HG03521 (cell line): Measurements from ENCODE around the gene PRND.
"Not testable (repeated sequence)": the region's sequence is repeated elsewhere in the genome, so short reads cannot be mapped to it uniquely, and the experiment has no call there.

Source experiments
- ATAC-seq: cut with Tn5 transposase; IDR thresholded peaks from one replicate; pipeline ENCODE4 v1.9.1; 2021; ENCODE audit warnings: mild to moderate bottlenecking, moderate library complexity; ENCODE audit not compliant: unreplicated experiment

Gene PRND

GRCh38 chr20:4721719-4722118 lies at the start of gene PRND:
Gene PRND (plus strand): TSS chr20:4721909. CDS start chr20:4724552, 2,643 bp downstream.
- ATAC-seq, result no peak

- no peak for ATAC-seq
These were observed 48.8 kb upstream of the PRND start for GRCh38 chr20:4672948-4673347.

GRCh38 chr20:4673371-4674001 lies 48.2 kb upstream of the PRND start:
- no peak for ATAC-seq

- ATAC-seq, result no peak
These were observed 47.0 kb upstream of the PRND start for GRCh38 chr20:4674672-4675071.

- ATAC-seq, result no peak
These were observed 43.9 kb upstream of the PRND start for GRCh38 chr20:4677846-4678245.

- ATAC-seq, result no peak
These were observed 40.3 kb upstream of the PRND start for GRCh38 chr20:4681401-4681800.

GRCh38 chr20:4681991-4682401 lies 39.7 kb upstream of the PRND start:
- ATAC-seq, result no peak

GRCh38 chr20:4682682-4683081 lies 39.0 kb upstream of the PRND start:
- ATAC-seq, result no peak

- no peak for ATAC-seq
These were observed 38.4 kb upstream of the PRND start for GRCh38 chr20:4683261-4683660.

- ATAC-seq, result no peak
These were observed 36.8 kb upstream of the PRND start for GRCh38 chr20:4684837-4685413.

GRCh38 chr20:4685923-4686221 lies 35.8 kb upstream of the PRND start:
- ATAC-seq, result no peak

- no peak for ATAC-seq
These were observed 33.4 kb upstream of the PRND start for GRCh38 chr20:4688305-4688704.

- ATAC-seq, result no peak
These were observed 32.5 kb upstream of the PRND start for GRCh38 chr20:4689220-4689619.

GRCh38 chr20:4691753-4692152 lies 30.0 kb upstream of the PRND start:
- ATAC-seq, result no peak

- ATAC-seq, result no peak
These were observed 27.6 kb upstream of the PRND start for GRCh38 chr20:4694076-4694475.

GRCh38 chr20:4697189-4697830 lies 24.4 kb upstream of the PRND start:
- ATAC-seq, result no peak

GRCh38 chr20:4697831-4698221 lies 23.9 kb upstream of the PRND start:
- ATAC-seq, result no peak

GRCh38 chr20:4699216-4699615 lies 22.5 kb upstream of the PRND start:
- no peak for ATAC-seq

GRCh38 chr20:4699957-4700356 lies 21.8 kb upstream of the PRND start:
- ATAC-seq, result no peak

- ATAC-seq, result no peak
These were observed 19.0 kb upstream of the PRND start for GRCh38 chr20:4702562-4703280.

- no peak for ATAC-seq
These were observed 18.4 kb upstream of the PRND start for GRCh38 chr20:4703281-4703676.

GRCh38 chr20:4706941-4707340 lies 14.8 kb upstream of the PRND start:
- not testable (repeated sequence) for ATAC-seq
